ENCODE measurements around the gene PRIM1.
"Not testable (repeated sequence)": the region's sequence is repeated elsewhere in the genome, so short reads cannot be mapped to it uniquely, and the experiment has no call there.

The PRIM1 gene

DNA sequence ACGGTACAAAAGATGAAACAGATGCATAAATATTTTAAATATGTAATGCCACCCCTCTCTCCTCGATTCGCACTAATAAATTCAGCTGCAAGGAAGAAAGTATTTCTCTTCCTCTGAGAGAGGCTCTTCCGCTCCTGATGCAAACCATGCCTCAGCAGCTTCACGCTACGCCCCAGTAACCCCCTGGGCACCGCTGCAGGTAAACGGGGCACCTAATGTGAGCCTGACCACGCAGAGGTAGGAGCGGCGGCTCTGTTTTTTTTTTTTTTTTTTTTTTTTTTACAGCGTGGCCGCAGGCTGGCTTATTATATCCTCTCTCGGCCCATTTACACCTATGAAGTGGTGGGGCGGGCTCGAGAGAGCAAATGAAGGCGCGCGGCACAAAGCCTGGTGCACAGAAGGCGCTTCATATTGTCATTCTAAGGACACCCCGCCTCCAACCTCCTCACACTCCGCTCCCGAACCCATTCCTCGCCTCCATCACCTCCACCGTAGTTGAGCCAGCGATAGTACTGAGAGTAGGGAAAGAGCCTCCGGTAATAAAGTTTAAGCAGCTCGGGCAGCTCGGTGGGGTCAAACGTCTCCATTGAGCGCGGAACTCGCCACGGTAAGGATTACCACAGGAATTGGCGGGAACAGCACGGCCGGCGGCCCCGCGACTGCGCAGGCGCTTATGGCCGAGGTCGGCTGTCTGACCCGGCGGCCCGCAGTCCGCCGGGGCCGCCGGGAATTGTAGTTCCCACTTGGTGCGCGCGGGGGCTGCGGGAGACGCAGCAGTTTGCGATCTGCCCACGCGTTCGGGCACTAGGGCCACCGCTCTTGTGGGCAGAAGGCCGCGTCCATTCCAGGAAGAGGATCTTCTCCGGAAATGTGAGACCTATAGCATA lies at the start of gene PRIM1:
Gene PRIM1, minus strand, starts transcription at position 612 of the 887 bp plus-strand sequence. Its CDS starts 25 bp downstream, at position 587.
- peak; percentile 59 for DNase-seq (ENCODE audit: low read depth)

DNA sequence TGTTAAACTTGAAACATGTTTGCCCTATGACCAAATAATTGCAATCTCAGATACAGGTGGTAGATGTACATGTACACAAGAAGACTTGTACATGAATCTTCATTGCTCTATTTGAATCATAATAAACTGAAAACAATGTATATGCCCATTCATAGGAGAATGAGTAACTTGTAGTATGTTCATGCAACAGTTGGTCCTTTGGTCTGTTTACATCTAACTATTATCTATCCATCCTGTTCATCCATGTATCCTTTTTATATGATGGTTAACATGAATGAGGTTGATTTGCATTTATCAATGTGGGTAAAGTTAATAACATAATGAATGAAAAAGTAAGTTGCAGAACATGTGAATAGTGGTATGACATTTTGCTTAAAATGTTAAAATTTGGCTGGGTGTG lies 48.1 kb upstream of the PRIM1 start:
- DNase-seq (ENCODE audit: low read depth) = no peak

DNA sequence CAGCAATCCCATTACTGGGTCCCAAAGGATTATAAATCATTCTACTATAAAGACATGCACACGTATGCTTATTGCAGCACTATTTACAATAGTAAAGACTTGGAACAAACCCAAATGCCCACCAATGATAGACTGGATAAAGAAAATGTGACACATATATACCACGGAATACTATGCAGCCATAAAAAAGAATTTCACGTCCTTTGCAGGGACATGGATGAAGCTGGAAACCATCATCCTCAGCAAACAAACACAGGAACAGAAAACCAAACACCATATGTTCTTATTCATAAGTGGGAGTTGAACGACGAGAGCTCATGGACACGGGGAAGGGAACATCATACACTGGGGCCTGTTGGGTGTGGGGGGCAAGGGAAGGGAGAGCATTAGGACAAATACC lies 47.2 kb upstream of the PRIM1 start:
- not testable (repeated sequence) for DNase-seq (ENCODE audit: low read depth)

DNA sequence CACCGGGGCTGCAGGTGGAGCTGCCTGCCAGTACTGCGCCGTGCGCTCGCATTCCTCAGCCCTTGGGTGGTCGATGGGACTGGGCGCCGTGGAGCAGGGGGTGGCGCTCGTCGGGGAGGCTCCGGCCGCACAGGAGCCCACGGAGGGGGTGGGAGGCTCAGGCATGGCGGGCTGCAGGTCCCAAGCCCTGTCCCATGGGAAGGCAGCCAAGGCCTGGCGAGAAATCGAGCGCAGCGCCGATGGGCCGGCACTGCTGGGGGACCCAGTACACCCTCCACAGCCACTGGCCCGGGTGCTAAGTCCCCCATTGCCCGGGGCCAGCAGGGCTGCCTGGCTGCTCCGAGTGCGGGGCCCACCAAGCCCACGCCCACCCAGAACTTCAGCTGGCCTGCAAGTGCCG lies 43.7 kb upstream of the PRIM1 start:
- not testable (repeated sequence) for DNase-seq (ENCODE audit: low read depth)

DNA sequence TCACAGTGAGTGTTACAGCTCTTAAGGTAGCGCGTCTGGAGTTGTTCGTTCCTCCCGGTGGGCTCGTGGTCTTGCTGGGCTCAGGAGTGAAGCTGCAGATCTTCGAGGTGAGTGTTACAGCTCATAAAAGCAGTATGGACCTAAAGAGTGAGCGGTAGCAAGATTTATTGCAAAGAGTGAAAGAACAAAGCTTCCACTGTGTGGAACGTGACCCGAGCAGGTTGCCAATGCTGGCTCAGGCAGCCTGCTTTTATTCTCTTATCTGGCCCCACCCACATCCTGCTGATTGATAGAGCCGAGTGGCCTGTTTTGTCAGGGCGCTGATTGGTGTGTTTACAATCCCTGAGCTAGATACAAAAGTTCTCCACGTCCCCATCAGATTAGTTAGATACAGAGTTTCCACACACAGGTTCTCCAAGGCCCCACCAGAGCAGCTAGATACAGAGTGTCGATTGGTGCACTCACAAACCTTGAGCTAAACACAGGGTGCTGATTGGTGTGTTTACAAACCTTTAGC lies 43.0 kb upstream of the PRIM1 start:
- not testable (repeated sequence) for DNase-seq (ENCODE audit: low read depth)

DNA sequence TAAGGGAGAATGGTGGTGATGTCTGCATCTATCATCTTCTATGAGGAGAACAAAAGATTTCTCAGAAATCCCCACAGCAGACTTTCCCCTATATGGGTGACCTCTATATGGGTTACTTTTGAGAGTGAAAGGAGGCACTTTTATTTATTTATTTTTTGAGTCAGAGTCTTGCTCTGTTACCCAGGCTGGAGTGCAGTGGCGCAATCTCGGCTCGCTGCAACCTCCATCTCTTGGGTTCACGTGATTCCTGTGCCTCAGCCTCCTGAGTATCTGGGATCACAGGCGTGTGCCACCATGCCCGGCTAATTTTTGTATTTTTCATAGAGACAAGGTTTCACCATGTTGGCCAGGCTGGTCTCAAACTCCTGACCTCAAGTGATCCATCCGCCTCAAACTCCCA lies 41.0 kb upstream of the PRIM1 start:
- not testable (repeated sequence) for DNase-seq (ENCODE audit: low read depth)

DNA sequence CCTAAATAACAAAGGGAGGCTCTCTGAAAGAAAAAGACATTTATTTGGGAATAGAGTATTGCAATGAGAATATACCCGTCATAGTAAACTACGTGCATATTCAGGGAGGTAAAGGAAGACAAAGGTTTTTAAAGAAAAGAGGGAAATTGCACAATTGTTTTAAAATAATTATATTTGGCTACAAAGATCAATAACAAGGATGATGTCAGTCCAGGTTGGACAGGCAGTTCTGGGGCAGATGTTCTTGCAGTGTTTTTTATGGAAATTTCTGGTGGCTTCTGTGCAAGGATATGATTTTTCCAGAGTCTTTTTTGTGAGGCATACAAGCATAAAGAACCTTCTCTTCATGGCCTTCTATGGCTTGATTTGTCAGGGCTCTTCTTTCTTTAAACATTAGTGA lies 40.6 kb upstream of the PRIM1 start:
- no peak for DNase-seq (ENCODE audit: low read depth)

DNA sequence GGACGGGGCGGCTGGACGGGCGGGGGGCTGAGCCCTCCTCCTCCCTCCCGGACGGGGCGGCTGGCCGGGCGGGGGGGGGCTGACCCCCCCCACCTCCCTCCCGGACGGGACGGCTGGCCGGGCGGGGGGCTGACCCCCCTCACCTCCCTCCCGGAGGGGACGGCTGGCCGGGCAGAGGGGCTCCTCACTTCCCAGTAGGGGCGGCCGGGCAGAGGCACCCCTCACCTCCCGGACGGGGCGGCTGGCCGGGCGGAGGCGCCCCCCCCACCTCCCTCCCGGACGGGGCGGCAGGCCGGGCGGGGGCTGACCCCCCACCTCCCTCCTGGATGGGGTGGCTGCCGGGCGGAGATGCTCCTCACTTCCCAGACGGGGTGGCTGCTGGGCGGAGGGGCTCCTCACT lies 37.3 kb upstream of the PRIM1 start:
- DNase-seq (ENCODE audit: low read depth) = not testable (repeated sequence)

DNA sequence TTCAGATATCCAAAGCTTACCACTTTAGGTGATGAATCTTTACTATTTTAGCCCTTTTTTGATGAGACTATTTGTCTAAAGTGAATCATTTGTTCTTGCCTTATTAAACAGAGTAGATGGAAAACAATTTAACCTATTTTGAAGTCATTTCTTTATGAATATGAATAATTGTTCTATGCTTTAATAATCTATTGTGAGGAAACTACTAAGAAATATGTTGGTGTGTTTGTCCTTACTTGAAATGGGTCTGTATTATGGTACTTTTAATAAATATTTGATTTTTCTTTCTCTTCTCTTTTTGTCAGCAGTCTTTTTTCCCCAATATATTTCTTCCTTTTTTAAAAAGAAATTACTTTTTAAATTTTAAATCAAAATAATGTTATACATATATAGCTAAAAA lies 35.4 kb upstream of the PRIM1 start:
- DNase-seq (ENCODE audit: low read depth) = no peak

DNA sequence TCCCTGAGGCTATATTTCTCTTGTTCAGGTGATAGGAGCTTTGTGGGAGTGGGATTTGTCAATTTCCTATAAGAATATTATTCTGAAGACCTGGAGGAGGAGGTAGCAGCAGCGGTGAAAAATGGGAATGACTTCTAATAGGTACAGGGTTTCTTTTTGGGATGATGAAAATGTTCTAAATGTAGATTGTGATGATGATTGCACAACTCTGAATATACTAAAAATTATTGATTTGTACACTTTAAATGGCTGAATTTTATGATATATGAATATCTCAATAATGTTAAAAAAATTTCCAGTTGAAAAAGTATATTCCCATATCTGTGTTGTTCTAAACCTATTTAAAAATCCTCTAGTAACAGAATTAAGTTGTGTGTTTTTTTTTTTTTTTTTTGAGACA lies 33.8 kb upstream of the PRIM1 start:
- DNase-seq (ENCODE audit: low read depth) = no peak

DNA sequence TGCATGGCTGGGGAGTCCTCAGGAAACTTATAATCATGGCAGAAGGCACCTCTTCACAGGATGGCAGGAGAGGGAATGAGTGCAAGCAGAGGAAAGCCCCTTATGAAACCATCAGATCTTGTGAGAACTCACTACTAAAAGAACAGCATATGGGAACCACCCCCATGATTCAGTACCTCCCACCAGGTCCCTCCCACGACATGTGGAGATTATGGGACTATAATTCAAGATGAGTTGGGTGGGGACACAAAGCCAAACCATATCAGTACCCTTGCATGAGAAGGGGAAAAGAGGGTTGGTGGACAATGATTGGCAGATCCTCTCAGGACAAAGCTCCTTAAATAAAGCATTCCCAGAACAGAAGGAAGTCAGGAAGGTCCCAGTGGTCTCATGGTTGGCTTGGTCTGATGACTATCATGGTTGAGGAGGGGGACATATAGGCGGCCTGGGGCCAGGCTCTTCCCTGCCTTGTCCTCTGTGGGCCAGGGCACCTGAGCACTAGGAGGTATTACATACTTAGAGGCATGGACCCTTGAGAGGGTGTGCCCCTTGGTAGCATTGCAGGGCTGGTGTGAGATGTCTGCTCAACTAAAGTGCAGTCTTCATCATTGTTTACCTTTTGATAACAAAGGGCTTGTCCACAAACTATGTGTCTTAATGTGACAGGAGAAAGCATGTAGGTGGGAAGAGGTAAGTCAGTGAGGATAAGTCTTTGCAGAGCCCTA lies 33.2 kb upstream of the PRIM1 start:
- DNase-seq (ENCODE audit: low read depth) = no peak

DNA sequence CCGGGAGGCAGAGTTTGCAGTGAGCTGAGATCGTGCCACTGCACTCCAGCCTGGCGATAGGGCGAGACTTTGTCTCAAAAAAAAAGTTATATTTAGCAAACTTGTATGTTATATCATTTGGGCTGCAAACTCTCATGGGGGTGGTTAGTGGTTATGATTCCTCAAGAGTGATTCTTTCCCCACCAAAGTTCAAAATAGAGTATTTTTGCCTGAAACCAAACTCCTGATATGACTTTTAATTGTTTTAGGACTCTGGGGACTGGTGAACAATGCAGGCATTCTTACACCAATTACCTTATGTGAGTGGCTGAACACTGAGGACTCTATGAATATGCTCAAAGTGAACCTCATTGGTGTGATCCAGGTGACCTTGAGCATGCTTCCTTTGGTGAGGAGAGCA lies 29.6 kb upstream of the PRIM1 start:
- DNase-seq (ENCODE audit: low read depth) = no peak

DNA sequence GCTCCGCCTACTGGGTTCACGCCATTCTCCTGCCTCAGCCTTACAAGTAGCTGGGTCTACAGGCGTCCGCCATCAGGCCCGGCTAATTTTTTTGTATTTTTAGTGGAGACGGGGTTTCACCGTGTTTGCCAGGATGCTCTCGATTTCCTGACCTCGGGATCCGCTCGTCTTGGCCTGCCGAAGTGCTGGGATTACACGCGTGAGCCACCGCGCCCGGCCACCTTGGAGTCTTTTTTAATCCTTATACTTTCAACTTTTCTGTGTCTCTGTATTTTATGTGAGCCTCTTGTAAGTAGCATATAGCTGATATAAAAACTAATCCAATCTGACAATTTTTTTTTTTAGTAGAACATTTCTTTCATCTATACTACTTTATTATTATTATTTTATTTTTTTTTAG lies 26.6 kb upstream of the PRIM1 start:
- no peak for DNase-seq (ENCODE audit: low read depth)

DNA sequence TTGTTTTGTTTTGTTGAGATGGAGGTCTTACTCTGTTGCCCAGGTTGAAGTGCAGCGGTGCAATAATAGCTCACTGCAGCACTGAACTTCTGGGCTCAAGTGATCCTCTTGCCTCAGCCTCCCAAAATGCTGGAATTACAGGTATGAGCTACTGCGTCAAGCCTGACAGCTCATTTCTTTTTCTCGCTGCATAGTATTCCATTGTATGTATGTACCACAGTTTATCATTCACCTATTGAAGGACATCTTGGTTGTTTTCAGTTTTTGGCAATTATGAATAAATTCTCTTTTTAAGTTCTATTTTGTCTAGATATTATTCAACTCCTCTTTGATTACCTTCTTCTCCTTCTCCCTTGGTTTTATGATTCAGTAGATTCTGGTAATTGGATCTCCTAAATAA lies 24.5 kb upstream of the PRIM1 start:
- DNase-seq (ENCODE audit: low read depth) = no peak

DNA sequence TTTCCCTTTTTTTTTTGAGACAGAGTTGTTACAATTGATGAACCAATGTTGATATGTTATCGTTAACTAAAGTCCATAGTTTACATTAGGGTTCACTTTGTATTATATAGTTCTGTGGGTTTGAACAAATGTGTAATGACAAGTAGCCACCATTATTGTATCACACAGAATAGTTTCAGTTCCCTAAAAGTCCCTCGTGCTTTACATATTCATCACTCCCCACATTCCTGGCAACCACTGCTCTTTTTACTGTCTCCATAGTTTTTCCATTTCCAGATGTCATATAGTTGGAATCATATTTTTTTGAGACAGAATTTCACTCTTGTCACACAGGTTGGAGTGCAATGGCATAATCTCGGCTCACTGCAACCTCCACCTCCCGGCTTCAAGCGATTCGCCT lies 23.5 kb upstream of the PRIM1 start:
- DNase-seq (ENCODE audit: low read depth) = no peak

DNA sequence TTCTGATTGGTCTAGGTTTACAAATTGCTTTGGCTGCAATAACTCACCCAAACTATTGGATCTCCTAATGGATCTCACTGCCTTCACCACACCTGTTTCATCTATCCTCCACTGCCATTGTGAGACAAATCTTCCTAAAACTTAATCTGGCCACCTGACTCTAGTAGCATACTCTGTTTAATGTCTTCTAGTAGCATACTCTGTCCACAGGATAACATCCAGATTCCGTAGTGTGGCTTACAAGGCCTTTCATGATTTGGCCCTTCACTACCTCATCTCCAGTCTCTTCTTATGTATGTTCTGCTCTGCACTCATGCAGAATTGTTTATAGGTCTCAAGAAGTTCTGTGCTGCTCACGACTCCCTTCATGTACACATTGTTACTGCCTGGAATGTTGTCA lies 21.0 kb upstream of the PRIM1 start:
- no peak for DNase-seq (ENCODE audit: low read depth)

DNA sequence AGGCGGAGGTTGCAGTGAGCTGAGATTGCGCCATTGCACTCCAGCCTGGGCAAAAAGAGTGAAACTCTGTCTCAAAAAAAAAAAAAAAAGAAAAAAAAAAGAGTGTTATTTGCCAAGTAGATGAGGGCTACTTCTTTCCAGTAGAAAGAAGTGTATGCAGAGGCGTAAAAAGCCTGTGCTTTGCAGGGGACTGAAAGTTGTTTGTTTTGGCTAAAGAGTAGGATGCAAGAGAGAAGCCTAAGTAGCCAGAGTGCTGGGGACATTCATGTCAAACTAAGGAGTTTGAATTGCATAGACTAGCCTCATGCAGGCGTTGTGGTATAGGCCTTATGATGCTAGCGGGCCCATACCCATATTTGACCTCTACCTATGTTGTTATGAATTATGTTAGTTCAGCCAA lies 20.5 kb upstream of the PRIM1 start:
- DNase-seq (ENCODE audit: low read depth) = no peak

DNA sequence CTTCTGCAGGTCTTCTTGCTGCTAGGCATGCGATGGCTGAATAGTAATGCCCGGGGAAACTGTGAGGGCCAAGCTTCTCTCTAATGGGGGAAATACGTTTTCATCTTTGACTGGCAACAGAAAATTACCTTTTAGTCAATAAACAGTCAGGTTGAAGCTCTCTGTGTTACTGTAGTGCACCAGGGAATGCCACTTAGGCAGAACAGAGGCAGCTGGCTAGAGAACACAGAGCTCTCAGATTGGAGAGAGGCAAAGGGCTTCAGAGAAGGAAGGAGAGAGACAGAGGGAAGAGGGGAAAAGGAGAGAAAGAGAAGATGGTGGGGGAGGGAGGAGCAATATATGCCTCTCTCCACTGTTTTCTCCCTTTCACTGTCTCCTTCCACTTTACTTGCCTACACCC lies 17.7 kb upstream of the PRIM1 start:
- no peak for DNase-seq (ENCODE audit: low read depth)

DNA sequence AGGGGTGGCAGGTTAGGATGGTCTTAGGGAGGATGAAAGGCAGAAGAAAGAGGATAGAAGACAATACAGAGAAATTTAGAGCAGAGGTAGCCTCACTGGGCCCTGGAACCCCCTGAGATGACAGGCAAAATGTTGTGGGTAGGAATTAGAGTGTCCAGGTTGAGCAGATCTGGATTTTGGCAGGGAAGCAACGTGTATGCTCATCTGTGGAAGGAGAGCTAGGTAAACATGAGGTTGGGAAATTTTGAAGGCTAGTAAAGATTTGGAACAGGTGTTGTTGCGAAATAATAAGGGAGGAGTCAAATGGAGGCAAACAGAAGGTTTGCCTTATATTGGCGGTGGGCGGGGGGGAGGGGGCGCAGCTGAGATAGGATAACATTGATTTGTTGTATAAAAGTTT lies 16.3 kb upstream of the PRIM1 start:
- no peak for DNase-seq (ENCODE audit: low read depth)

DNA sequence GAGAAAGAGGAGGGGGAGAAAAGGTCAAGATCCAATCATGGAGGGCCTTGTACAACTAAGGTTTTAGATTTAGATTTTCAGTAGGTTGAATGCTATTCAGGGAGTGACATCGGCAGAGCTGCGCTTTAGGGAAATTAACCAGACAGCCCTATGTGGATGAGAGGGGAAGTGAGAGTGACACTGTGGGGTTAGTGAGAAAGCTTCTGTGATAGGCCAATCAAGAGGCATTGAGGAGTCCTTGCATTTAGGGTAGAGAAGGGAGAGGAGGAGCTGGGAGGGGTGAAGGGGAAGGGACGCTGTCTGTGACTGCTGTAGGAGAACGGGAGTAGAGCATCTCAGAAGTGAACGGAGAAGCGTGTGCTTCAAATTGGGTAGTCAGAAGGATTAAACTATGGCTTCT lies 14.4 kb upstream of the PRIM1 start:
- no peak for DNase-seq (ENCODE audit: low read depth)

DNA sequence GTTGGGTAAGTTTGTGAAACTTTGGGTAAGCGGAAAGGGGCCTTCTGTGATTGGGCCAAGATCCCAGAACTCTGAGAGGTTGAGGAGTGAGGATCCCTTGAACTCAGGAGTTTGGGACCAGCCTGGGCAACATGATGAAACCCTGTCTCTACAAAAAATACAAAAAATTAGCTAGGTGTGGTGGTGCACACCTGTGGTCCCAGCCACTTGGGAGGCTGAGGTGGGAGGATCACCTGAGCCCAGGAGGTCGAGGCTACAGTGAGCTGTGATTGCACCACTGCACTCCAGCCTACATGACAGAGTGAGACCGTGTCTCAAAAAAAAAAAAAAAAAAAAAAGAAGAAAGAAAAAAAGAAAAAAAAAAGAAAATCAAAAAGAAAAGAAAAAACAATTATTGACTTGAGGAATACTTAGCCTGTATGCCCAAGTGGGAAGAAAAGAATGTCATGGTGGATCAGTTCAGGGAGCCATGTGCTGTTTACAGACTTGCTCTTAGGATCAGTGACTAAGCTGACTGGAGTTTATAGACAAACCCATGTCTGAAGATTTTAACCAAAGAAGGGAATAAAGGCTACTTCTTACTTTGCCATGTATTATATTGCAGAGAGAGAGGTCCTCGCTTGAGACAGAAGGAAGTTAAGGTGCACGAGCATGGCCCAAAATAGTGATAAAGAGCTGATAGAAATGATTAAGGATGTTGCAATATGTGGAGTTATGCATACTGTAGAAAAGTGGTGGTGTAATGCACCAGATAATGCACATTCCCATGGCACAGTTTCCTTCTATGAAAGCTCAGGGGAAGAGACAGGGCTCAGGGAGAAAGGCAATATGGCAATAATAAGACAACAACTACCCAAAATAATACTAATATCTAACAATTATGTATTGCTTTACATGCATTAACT lies 11.9 kb upstream of the PRIM1 start:
- no peak for DNase-seq (ENCODE audit: low read depth)

DNA sequence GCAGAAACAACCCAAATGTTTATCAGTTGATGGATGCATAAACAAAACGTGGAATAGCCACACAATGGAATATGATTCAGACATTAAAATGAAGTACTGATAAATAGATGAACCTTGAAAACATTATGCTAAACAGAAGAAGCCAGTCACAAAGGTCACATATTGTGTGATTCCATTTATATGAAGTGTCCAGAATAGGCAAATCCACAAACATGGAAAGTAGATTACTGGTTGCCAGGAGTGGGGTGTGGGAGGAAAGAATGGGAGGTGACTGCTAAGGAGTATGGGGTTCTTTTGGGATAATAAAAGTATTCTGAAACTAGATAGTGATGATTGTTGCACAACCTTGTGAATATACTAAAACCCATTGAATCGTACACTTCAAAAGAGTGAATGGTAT lies 9.7 kb upstream of the PRIM1 start:
- DNase-seq (ENCODE audit: low read depth) = no peak
